PC-3 (cell line): ENCODE measurements around the gene ADAMTS6. TPM values are rescaled to one million over a fixed set of nuclear protein-coding genes. Genes with fewer than 3 reads are reported as not detected.

Experiments
- ATAC-seq: fragments of 200-7000 bp; cut with Tn5 transposase; 2 replicates; pipeline ENCODE4 v1.9.1; 2020; ENCODE audit warnings: mild to moderate bottlenecking, moderate library complexity
- BruUV-seq: library from RNA; stranded (reverse); fragments of 400-500 nt; replicated peaks from 2 replicates; lab custom pipeline; 2021; lab: Mats Ljungman, UMichigan
- CTCF ChIA-PET: fragments of 300-600 bp; sonication (Branson Sonifier 250); formaldehyde crosslinking; loops from one replicate; lab custom pipeline; 2022; ENCODE audit warnings: antibody characterized with exemption; lab: Charles Lee
- POLR2A ChIA-PET: fragments of 300-600 bp; sonication (Branson Sonifier 250); formaldehyde crosslinking; loops from one replicate; lab custom pipeline; 2022; ENCODE audit warnings: antibody characterized with exemption; ENCODE audit not compliant: unreplicated experiment; lab: Charles Lee
- DNase-seq: peaks from one replicate; pipeline ENCODE4 v3.0.0-alpha.2; 2015
- H2AFZ ChIP-seq: fragments of 300-600 bp; sonication (generic); 2 replicates; pipeline ENCODE4 v1.6.0; 2016; ENCODE audit warnings: antibody characterized with exemption, low read length
- H3F3A ChIP-seq: fragments of 300-600 bp; sonication (generic); one replicate; pipeline ENCODE4 v1.6.0; 2017; ENCODE audit warnings: antibody characterized with exemption, low read length, control low read depth, mild to moderate bottlenecking; ENCODE audit not compliant: unreplicated experiment
- H3K27ac ChIP-seq: fragments of 300-600 bp; sonication (generic); 2 replicates; pipeline ENCODE4 v1.5.1; 2016; ENCODE audit warnings: mild to moderate bottlenecking, low read length
- H3K27me3 ChIP-seq: fragments of 300-600 bp; sonication (generic); 2 replicates; pipeline ENCODE4 v1.6.1; 2016; ENCODE audit warnings: low read length, mixed read lengths
- H3K36me3 ChIP-seq: fragments of 300-600 bp; sonication (generic); 2 replicates; pipeline ENCODE4 v1.6.1; 2016; ENCODE audit warnings: low read depth, mixed run types, low read length, mixed read lengths
- H3K4me1 ChIP-seq: fragments of 300-600 bp; sonication (generic); 2 replicates; pipeline ENCODE4 v1.5.1; 2016; ENCODE audit warnings: low read length; ENCODE audit not compliant: insufficient read depth
- H3K4me2 ChIP-seq: fragments of 300-600 bp; sonication (generic); 2 replicates; pipeline ENCODE4 v1.6.0; 2016; ENCODE audit warnings: low read length
- H3K4me3 ChIP-seq: fragments of 300-600 bp; sonication (generic); 2 replicates; pipeline ENCODE4 v1.5.1; 2016; ENCODE audit warnings: mild to moderate bottlenecking, low read length, mixed read lengths
- H3K79me2 ChIP-seq: fragments of 300-600 bp; sonication (generic); 2 replicates; pipeline ENCODE4 v1.6.1; 2017; ENCODE audit warnings: low read length, mixed read lengths
- H3K9ac ChIP-seq: fragments of 300-600 bp; sonication (generic); 2 replicates; pipeline ENCODE4 v1.6.0; 2016; ENCODE audit warnings: mild to moderate bottlenecking, low read length
- H3K9me2 ChIP-seq: fragments of 300-600 bp; sonication (generic); replicated peaks from 2 replicates; pipeline ENCODE4 v1.6.1; 2016; ENCODE audit warnings: mixed run types, low read length, mixed read lengths
- H3K9me3 ChIP-seq: fragments of 300-600 bp; sonication (generic); 2 replicates; pipeline ENCODE4 v1.6.1; 2016; ENCODE audit warnings: low read length, mixed read lengths
- H4K20me1 ChIP-seq: fragments of 300-600 bp; sonication (generic); 2 replicates; pipeline ENCODE4 v1.6.1; 2016; ENCODE audit warnings: low read length, mixed read lengths
- CTCF ChIP-seq: fragments of 300-600 bp; sonication (generic); conservative IDR thresholded peaks from 2 replicates; pipeline ENCODE4 v1.5.1; 2017; ENCODE audit warnings: antibody characterized with exemption, low read depth, mild to moderate bottlenecking, low read length
- EZH2 ChIP-seq: fragments of 300-600 bp; sonication (generic); IDR thresholded peaks from one replicate; pipeline ENCODE4 v1.6.1; 2017; ENCODE audit warnings: antibody characterized with exemption, mild to moderate bottlenecking, low read length; ENCODE audit not compliant: unreplicated experiment
- EZH2phosphoT487 ChIP-seq: fragments of 300-600 bp; sonication (generic); IDR thresholded peaks from 2 replicates; pipeline ENCODE4 v1.6.1; 2018; ENCODE audit warnings: mild to moderate bottlenecking, antibody characterized with exemption, low read length, borderline replicate concordance
- intact Hi-C: fragments of 100-400 bp; cut with micrococcal nuclease; formaldehyde crosslinking; loops from 2 replicates; pipeline ENCODE4 v1.9.0; 2023
- total RNA-seq: library from RNA; depleted of rRNA; stranded (reverse); fragments of >200 nt; gene quantifications from 2 replicates; pipeline ENCODE4 v1.2.3, GENCODE V29; 2014

ADAMTS6 gene
- total RNA-seq, 1 experiment from 2014 or later = 1.7 TPM

- H3K9me2 ChIP-seq = no peaks in the 10 kb centered on the region
- intact Hi-C loops = no loop called here
- no peak for ATAC-seq
- H3K27ac ChIP-seq = no peak overlapping the region
- no peaks in the 10 kb centered on the region for H3K27me3 ChIP-seq
- no peaks in the 10 kb centered on the region for H3K79me2 ChIP-seq
- POLR2A ChIA-PET = no interaction called here
- no peak for DNase-seq
- no peak overlapping the region for H3K4me3 ChIP-seq
- TF ChIP-seq EZH2phosphoT487 = no peak
- TF ChIP-seq EZH2 = no peak
- no peak for TF ChIP-seq CTCF
- no peaks in the 10 kb centered on the region for H3K4me1 ChIP-seq
- H3F3A ChIP-seq = no peaks in the 10 kb centered on the region
- H3K36me3 ChIP-seq = no peaks in the 10 kb centered on the region
- BruUV-seq = no TSS peak
- no peaks in the 10 kb centered on the region for H3K9me3 ChIP-seq
- no peak overlapping the region for H3K4me2 ChIP-seq
- CTCF ChIA-PET = no interaction called here
- H2AFZ ChIP-seq = no peak overlapping the region
- H3K9ac ChIP-seq = no peak overlapping the region
- H4K20me1 ChIP-seq = no peaks in the 10 kb centered on the region
Observed at GRCh38 chr5:65120371-65120967, 361.3 kb downstream of the ADAMTS6 start.

DNA sequence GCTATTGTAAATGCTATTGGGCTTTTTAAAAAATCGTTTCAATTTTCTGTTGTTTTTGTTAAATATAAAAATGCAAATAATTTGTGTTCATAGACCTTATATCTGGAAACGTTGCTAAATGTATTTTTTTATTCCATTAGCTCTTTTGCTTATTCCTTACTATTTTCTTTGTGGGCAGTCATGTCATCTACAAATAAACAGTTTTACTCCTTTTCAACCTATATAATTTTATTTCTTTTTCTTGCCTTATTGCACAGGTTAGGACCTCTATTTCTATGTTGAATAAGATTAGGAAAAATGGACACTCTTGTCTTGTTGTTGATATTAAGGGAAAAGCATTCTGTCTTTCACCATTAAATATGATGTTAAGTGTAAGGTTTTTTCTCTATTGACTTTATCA lies 364.2 kb downstream of the ADAMTS6 start:
- no peaks in the 10 kb centered on the region for H3K36me3 ChIP-seq
- POLR2A ChIA-PET = no interaction called here
- H3K79me2 ChIP-seq = no peaks in the 10 kb centered on the region
- no TSS peak for BruUV-seq
- H4K20me1 ChIP-seq = no peaks in the 10 kb centered on the region
- H3F3A ChIP-seq = no peaks in the 10 kb centered on the region
- H3K4me3 ChIP-seq = no peak overlapping the region
- ATAC-seq (no peak), DNase-seq (no peak)
- TF ChIP-seq EZH2phosphoT487 = no peak
- no peak for TF ChIP-seq CTCF
- no peak for TF ChIP-seq EZH2
- CTCF ChIA-PET = no interaction called here
- no peaks in the 10 kb centered on the region for H3K9me2 ChIP-seq
- intact Hi-C loops = no loop called here
- H3K9me3 ChIP-seq = no peaks in the 10 kb centered on the region
- no peaks in the 10 kb centered on the region for H3K27me3 ChIP-seq
- H3K4me1 ChIP-seq = no peaks in the 10 kb centered on the region
- H3K4me2 ChIP-seq = no peak overlapping the region
- H3K9ac ChIP-seq = no peak overlapping the region
- H2AFZ ChIP-seq = no peak overlapping the region
- H3K27ac ChIP-seq = no peak overlapping the region

DNA sequence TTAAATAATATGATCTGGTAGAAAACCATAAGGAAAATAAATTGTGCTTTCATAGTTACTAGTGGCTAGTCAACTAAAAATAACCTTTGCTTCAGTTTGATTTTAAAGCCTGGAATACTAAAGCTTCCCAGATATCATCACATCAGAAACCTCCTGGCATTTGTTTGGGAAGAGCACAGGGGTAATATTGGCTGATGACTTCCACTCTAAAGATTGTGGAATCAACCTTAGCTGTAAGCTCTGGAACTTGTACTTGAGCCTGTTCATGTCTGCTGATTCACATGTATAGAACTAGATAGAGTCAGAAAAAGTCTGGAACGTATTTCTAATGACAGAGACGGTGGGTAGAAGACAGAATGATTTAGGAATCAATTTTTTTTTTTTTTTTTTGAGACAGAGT lies 367.9 kb downstream of the ADAMTS6 start:
- no peak for TF ChIP-seq CTCF
- no peak for TF ChIP-seq EZH2
- TF ChIP-seq EZH2phosphoT487 = no peak
- no peaks in the 10 kb centered on the region for H3K79me2 ChIP-seq
- H3K36me3 ChIP-seq = no peaks in the 10 kb centered on the region
- CTCF ChIA-PET = no interaction called here
- no peak for DNase-seq
- H3K9me3 ChIP-seq = no peaks in the 10 kb centered on the region
- H3K27ac ChIP-seq = no peak overlapping the region
- no peak overlapping the region for H3K4me3 ChIP-seq
- H3K9ac ChIP-seq = no peak overlapping the region
- H3K4me1 ChIP-seq = no peaks in the 10 kb centered on the region
- no peaks in the 10 kb centered on the region for H3K9me2 ChIP-seq
- POLR2A ChIA-PET = no interaction called here
- intact Hi-C loops = no loop called here
- no peaks in the 10 kb centered on the region for H3K27me3 ChIP-seq
- ATAC-seq = no peak
- H3F3A ChIP-seq = no peaks in the 10 kb centered on the region
- no TSS peak for BruUV-seq
- no peak overlapping the region for H2AFZ ChIP-seq
- no peak overlapping the region for H3K4me2 ChIP-seq
- H4K20me1 ChIP-seq = no peaks in the 10 kb centered on the region
